ENCODE measurements around the gene LCE6A.

Gene LCE6A

DNA sequence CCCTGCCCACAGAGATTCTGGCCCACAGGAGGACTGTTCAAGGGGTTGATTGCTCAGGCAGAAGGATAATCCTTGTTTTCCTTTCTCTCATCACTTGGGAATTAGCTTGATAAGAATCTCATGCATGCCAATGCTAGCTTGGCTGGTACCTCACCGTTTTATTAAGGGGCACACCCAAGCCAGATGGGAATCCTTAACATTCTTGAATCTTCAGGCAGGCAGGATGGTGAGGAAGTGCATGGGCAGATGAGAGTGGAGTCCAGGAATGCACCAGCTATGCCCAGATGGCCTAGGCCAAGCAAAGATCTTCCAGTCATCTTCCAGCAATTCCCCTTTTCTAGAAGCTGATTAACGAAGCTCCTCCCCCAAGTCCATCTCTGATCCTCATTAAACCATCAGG, 13.0 kb downstream of the LCE6A start:
- H3K4me1 ChIP-seq (ENCODE audit: control insufficient read depth in 1 of 2, insufficient read depth in 2 of 2, low read length in 2 of 2) = no peaks in the 10 kb centered on the region
- H3K36me3 ChIP-seq (ENCODE audit: control insufficient read depth in 1 of 2, insufficient read depth in 2 of 2, low read length in 2 of 2) = no peaks in the 10 kb centered on the region
- no peaks in the 10 kb centered on the region for H3K9me3 ChIP-seq (ENCODE audit: control insufficient read depth in 1 of 2, low read length in 2 of 2)
- H3K27ac ChIP-seq (ENCODE audit: low read length) = no peak overlapping the region
- H3K27me3 ChIP-seq (ENCODE audit: low read depth, low read length) = no peaks in the 10 kb centered on the region
- no peak overlapping the region for H3K4me3 ChIP-seq (ENCODE audit: low read depth in 1 of 2, low read length in 2 of 2)

DNA sequence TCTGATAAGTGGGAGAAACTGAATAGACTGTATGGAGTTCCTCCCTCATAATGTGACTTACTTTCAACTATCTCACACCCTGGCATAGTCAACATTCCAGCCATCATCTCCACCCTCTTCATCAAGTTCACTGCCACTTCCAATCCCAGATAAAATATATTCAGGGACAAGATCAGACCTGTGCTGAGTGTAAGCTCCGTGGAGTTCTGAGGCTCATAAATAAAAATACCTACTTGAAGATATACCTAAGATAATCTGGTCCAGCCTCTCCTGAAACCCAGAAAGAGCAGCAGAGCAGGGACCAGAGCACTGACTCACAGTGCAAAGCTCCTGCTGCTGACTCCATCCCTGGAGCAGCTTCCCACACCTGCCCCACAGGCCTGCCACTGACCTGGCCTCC, 15.4 kb downstream of the LCE6A start:
- Histone ChIP-seq H3K4me3 (ENCODE audit: low read depth in 1 of 2, low read length in 2 of 2) (no peak overlapping the region), H3K36me3 (ENCODE audit: control insufficient read depth in 1 of 2, insufficient read depth in 2 of 2, low read length in 2 of 2) (no peaks in the 10 kb centered on the region), H3K27ac (ENCODE audit: low read length) (no peak overlapping the region), H3K4me1 (ENCODE audit: control insufficient read depth in 1 of 2, insufficient read depth in 2 of 2, low read length in 2 of 2) (peaks cover 0 to 6% of the 10 kb centered on the region in 2 donors), H3K27me3 (ENCODE audit: low read depth, low read length) (no peaks in the 10 kb centered on the region), H3K9me3 (ENCODE audit: control insufficient read depth in 1 of 2, low read length in 2 of 2) (no peaks in the 10 kb centered on the region)

DNA sequence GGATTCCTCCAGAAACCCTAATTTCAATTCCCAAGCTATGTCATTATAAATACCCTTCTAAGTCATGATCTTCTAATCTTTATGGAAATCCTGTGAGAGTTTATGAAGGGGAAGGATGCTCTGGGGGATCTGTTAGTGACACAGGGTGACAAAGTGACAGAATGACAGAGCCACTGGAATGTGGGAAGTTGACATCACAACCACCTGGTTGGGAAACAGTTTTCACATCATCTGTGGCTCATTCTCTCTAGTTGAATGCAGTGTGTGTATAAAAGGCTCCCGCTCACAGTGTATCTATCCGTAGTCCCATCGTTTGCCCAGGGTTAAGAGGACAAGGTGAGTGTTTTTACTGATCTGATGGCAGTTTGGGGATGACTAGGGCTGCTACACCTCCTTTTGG, 17.0 kb downstream of the LCE6A start, which contains the start of gene LCE7A:
LCE7A (plus strand) TSS at position 301 of the 400 bp plus-strand sequence. CDS start 702 bp downstream, outside the sequence.
- no peak within 1 kb of the TSS for H3K27ac ChIP-seq (ENCODE audit: low read length)
- H3K9me3 ChIP-seq (ENCODE audit: control insufficient read depth in 1 of 2, low read length in 2 of 2) = no peaks in the 10 kb centered on the region
- no peaks in the 10 kb centered on the region for H3K36me3 ChIP-seq (ENCODE audit: control insufficient read depth in 1 of 2, insufficient read depth in 2 of 2, low read length in 2 of 2)
- H3K4me1 ChIP-seq (ENCODE audit: control insufficient read depth in 1 of 2, insufficient read depth in 2 of 2, low read length in 2 of 2) = peaks cover 0 to 6% of the 10 kb centered on the region in 2 donors
- no peak within 1 kb of the TSS for H3K4me3 ChIP-seq (ENCODE audit: low read depth in 1 of 2, low read length in 2 of 2)
- no peaks in the 10 kb centered on the region for H3K27me3 ChIP-seq (ENCODE audit: low read depth, low read length)

DNA sequence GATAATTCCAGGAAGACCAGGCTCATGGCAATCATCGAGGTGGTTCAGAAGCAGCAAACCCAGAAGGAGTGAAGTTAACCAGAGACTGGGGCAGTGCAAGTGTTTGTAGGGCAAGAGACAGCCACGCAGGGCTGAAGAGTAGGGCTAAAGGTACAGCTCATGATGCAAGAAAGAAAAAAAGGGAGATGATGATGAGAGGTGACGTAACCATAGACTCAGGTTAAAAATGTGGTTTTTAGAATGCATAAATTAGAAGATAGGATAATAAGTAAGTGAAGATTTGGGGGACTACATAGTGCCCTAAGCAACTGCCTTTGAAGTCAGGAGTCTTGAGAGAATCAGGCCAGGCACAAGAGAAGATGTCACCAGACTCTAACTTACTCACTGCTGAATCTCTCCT, 17.5 kb downstream of the LCE6A start:
- Histone ChIP-seq H3K4me3 (ENCODE audit: low read depth in 1 of 2, low read length in 2 of 2) (no peak overlapping the region), H3K4me1 (ENCODE audit: control insufficient read depth in 1 of 2, insufficient read depth in 2 of 2, low read length in 2 of 2) (peaks cover 0 to 6% of the 10 kb centered on the region in 2 donors), H3K27ac (ENCODE audit: low read length) (no peak overlapping the region), H3K36me3 (ENCODE audit: control insufficient read depth in 1 of 2, insufficient read depth in 2 of 2, low read length in 2 of 2) (no peaks in the 10 kb centered on the region), H3K27me3 (ENCODE audit: low read depth, low read length) (no peaks in the 10 kb centered on the region), H3K9me3 (ENCODE audit: control insufficient read depth in 1 of 2, low read length in 2 of 2) (no peaks in the 10 kb centered on the region)

DNA sequence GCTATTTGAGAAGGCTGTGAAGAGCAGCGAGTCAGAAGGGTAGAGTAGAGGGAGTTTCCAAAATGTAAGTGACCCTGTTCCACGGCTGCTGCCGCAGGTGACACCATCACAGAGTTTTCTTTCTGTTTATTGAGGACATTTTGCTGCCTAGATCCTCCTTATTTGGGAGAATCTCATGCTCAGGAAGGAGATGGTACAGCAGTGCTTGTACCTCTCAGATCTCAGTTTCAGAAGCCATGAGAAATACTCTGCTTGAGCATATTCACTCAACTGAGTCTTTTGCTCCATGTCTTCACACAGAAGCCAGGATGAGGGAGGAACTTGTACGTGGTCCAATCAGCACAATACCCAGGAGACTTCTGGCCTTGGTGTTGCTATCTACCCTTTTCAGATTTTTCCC, 18.7 kb downstream of the LCE6A start:
- H3K36me3 ChIP-seq (ENCODE audit: control insufficient read depth in 1 of 2, insufficient read depth in 2 of 2, low read length in 2 of 2) = no peaks in the 10 kb centered on the region
- no peaks in the 10 kb centered on the region for H3K9me3 ChIP-seq (ENCODE audit: control insufficient read depth in 1 of 2, low read length in 2 of 2)
- H3K27ac ChIP-seq (ENCODE audit: low read length) = no peak overlapping the region
- H3K4me1 ChIP-seq (ENCODE audit: control insufficient read depth in 1 of 2, insufficient read depth in 2 of 2, low read length in 2 of 2) = peaks cover 0 to 6% of the 10 kb centered on the region in 2 donors
- no peaks in the 10 kb centered on the region for H3K27me3 ChIP-seq (ENCODE audit: low read depth, low read length)
- no peak overlapping the region for H3K4me3 ChIP-seq (ENCODE audit: low read depth in 1 of 2, low read length in 2 of 2)

DNA sequence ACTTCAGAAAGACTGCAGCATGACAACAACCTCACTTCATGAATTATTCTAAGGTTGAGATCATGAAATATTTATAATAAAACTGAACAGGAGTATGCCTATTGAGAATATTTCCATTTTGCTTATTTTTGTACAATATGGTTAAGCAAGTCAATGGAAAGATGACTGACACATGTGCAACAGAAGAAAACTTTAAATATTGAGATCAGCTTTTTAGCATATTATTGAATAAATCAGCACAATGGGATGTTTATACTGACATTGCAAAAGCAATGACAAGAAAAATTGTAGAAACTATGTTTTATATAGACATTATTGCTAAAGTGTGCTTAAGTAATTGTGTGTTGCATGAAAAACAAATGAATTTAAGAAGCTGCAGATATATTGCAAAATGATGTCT, 21.8 kb downstream of the LCE6A start:
- H3K27ac ChIP-seq (ENCODE audit: low read length) = no peak overlapping the region
- no peaks in the 10 kb centered on the region for H3K27me3 ChIP-seq (ENCODE audit: low read depth, low read length)
- no peaks in the 10 kb centered on the region for H3K36me3 ChIP-seq (ENCODE audit: control insufficient read depth in 1 of 2, insufficient read depth in 2 of 2, low read length in 2 of 2)
- no peaks in the 10 kb centered on the region for H3K9me3 ChIP-seq (ENCODE audit: control insufficient read depth in 1 of 2, low read length in 2 of 2)
- no peak overlapping the region for H3K4me3 ChIP-seq (ENCODE audit: low read depth in 1 of 2, low read length in 2 of 2)
- H3K4me1 ChIP-seq (ENCODE audit: control insufficient read depth in 1 of 2, insufficient read depth in 2 of 2, low read length in 2 of 2) = peaks cover 0 to 6% of the 10 kb centered on the region in 2 donors

DNA sequence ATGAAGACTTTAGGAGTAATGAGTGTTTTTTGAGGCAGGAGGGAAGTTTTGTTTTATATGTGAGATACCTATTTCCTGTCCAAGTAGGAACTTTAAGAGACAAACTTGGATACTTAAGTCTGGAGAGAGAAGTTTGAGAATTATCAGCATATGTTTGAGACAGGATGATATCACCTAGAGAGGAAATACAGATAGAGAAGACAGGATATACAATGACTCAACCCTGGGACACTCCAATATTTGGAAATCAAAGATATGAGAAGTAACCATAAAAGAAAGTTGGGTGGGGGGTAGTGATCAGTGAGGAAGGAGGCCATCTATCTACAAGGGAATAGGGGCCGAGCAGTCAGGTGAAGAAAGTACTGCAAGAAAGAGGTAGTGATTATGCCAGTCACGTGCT, 23.7 kb downstream of the LCE6A start:
- Histone ChIP-seq H3K9me3 (ENCODE audit: control insufficient read depth in 1 of 2, low read length in 2 of 2) (no peaks in the 10 kb centered on the region), H3K36me3 (ENCODE audit: control insufficient read depth in 1 of 2, insufficient read depth in 2 of 2, low read length in 2 of 2) (no peaks in the 10 kb centered on the region), H3K4me1 (ENCODE audit: control insufficient read depth in 1 of 2, insufficient read depth in 2 of 2, low read length in 2 of 2) (peaks cover 0 to 6% of the 10 kb centered on the region in 2 donors), H3K4me3 (ENCODE audit: low read depth in 1 of 2, low read length in 2 of 2) (no peak overlapping the region), H3K27me3 (ENCODE audit: low read depth, low read length) (no peaks in the 10 kb centered on the region), H3K27ac (ENCODE audit: low read length) (no peak overlapping the region)

DNA sequence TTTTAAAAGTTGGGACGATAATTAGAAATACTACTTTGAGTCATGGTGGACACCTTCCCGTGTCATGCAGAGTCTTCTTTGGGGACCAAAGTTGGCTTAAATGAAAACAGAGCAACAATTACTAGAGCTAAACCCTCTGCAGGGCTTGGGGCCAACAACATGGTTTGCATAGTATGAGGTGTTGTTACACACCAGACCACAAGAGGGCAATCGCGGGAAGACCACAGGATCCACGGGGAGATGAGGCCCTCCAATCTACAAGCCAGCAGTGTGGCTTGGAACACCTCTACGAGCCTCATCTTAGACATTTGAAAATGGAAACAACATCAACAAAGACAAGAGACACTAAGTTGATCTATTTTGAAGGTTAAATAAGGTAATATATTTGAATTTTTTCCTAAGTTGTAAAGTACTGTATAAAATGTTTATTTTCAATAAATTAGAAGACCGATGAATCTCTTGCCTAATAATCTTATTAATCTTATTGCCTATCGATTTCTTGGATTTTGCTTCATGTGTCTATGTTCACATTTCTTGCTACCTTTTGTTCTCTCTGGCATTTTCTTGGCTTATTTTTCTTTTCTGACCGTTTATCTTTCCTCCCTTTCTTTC, 27.3 kb downstream of the LCE6A start:
- Histone ChIP-seq H3K4me3 (ENCODE audit: low read depth in 1 of 2, low read length in 2 of 2) (no peak overlapping the region), H3K9me3 (ENCODE audit: control insufficient read depth in 1 of 2, low read length in 2 of 2) (no peaks in the 10 kb centered on the region), H3K27me3 (ENCODE audit: low read depth, low read length) (no peaks in the 10 kb centered on the region), H3K27ac (ENCODE audit: low read length) (no peak overlapping the region), H3K36me3 (ENCODE audit: control insufficient read depth in 1 of 2, insufficient read depth in 2 of 2, low read length in 2 of 2) (no peaks in the 10 kb centered on the region), H3K4me1 (ENCODE audit: control insufficient read depth in 1 of 2, insufficient read depth in 2 of 2, low read length in 2 of 2) (no peaks in the 10 kb centered on the region)

DNA sequence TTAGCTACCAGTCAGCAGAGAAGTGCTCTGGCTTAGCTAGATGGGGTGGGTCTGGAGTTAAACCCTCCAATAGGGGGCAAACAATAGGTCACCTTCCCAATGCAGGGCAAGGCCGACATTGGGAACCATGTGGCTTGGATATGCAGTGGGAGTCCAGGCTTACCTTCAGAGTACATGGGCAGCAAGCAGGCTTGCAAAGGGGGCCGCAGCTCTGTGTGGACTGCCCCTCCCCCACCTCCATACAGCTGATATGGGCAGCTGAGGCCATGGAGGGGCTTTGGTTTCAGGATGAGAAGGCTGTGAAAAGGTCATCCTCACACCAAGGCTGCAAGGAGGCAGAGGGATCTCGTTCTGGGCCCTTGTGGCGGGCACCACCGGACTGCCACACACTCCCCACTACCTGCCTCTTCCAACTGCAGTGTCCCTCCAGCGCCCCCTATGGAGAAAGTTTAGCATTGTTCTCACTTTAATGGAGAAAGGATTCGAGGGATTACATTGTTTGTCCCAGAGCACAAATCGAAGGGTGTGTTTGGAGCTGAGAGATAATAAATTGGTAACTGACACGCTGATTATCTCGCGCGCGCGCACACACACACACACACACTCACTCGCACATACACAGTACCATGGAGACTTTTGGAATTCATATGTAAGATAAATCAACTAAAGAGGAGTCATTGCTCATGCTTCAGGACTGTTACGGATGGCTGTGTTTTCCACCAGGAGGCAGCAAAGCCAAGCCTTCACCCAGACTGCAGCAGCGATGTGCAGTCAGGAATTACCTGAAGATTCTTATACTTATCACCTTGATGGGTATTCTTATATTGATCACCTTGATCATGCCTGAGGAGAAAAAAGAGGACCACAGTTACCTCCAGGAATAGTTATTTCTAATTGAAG, 28.4 kb downstream of the LCE6A start:
- Histone ChIP-seq H3K36me3 (ENCODE audit: control insufficient read depth in 1 of 2, insufficient read depth in 2 of 2, low read length in 2 of 2) (no peaks in the 10 kb centered on the region), H3K4me1 (ENCODE audit: control insufficient read depth in 1 of 2, insufficient read depth in 2 of 2, low read length in 2 of 2) (no peaks in the 10 kb centered on the region), H3K4me3 (ENCODE audit: low read depth in 1 of 2, low read length in 2 of 2) (no peak overlapping the region), H3K27me3 (ENCODE audit: low read depth, low read length) (no peaks in the 10 kb centered on the region), H3K27ac (ENCODE audit: low read length) (no peak overlapping the region), H3K9me3 (ENCODE audit: control insufficient read depth in 1 of 2, low read length in 2 of 2) (no peaks in the 10 kb centered on the region)

DNA sequence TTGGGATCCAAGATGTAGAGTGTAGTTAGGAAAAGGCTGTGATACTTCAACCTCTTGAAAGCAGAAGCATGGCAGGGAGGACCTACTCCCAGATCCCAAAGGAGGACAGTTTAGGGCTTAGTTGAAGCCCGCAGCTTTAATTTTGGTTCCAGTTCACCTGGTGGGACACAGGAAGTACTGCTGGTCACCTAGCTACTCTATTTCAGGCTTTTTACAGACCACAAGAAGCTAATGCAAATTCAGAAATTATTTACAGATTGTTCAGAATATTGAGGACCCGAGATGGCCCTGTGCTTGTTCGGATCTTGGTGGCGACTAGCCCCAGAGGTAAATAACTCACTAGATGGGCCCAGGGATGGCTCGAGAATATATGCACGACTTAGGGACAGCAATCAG, 29.1 kb downstream of the LCE6A start:
- H3K27ac ChIP-seq (ENCODE audit: low read length) = no peak overlapping the region
- no peaks in the 10 kb centered on the region for H3K27me3 ChIP-seq (ENCODE audit: low read depth, low read length)
- H3K9me3 ChIP-seq (ENCODE audit: control insufficient read depth in 1 of 2, low read length in 2 of 2) = no peaks in the 10 kb centered on the region
- H3K36me3 ChIP-seq (ENCODE audit: control insufficient read depth in 1 of 2, insufficient read depth in 2 of 2, low read length in 2 of 2) = no peaks in the 10 kb centered on the region
- H3K4me1 ChIP-seq (ENCODE audit: control insufficient read depth in 1 of 2, insufficient read depth in 2 of 2, low read length in 2 of 2) = no peaks in the 10 kb centered on the region
- H3K4me3 ChIP-seq (ENCODE audit: low read depth in 1 of 2, low read length in 2 of 2) = no peak overlapping the region

DNA sequence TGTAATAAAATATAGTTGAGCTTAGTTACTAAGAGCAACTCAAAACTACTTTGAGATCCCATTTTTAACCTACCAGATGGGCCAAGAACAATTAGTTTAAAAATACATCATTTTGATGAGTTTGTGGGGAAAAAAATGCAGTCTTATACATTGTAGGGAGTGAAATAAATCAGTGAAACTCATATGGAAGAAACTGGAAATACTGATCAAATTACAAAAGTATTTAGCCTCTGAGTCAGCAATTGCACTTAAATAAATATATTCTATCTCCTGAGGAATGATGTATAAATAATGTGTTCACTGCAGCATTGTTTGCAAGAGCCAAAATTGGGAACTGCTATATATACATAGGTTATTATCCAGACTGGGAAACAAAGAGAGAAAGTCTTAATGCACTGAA, 30.8 kb downstream of the LCE6A start:
- Histone ChIP-seq H3K27ac (ENCODE audit: low read length) (no peak overlapping the region), H3K27me3 (ENCODE audit: low read depth, low read length) (no peaks in the 10 kb centered on the region), H3K36me3 (ENCODE audit: control insufficient read depth in 1 of 2, insufficient read depth in 2 of 2, low read length in 2 of 2) (no peaks in the 10 kb centered on the region), H3K4me1 (ENCODE audit: control insufficient read depth in 1 of 2, insufficient read depth in 2 of 2, low read length in 2 of 2) (no peaks in the 10 kb centered on the region), H3K9me3 (ENCODE audit: control insufficient read depth in 1 of 2, low read length in 2 of 2) (no peaks in the 10 kb centered on the region), H3K4me3 (ENCODE audit: low read depth in 1 of 2, low read length in 2 of 2) (no peak overlapping the region)

Data from muscle layer of duodenum (tissue), 2 donors.